ENCODE data around the gene TMEM41B.

The TMEM41B gene

DNA sequence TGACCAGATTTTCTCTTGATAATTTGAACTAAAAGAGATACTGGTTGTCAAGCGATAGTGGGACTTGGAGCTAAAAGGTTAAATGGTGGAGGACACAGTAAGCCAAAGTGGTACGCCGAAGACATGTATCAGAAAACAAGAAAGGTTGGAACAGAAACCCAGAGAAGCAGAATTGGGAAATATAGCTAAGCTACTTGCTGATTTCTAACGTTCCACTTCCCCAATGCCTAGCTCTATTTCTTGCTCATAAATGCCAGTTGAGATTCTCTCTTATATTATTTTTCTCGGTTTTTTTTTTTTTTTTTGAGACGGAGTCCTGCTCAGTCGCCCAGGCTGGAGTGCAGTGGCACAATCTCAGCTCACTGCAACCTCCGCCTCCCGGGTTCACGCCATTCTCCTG lies 12.7 kb downstream of the TMEM41B start:
- Histone ChIP-seq H3K4me1 (ENCODE audit: control insufficient read depth, insufficient read depth, low read length) (no peaks in the 10 kb centered on the region), H3K4me3 (ENCODE audit: low read length) (no peak overlapping the region), H3K4me2 (ENCODE audit: low read length) (no peak overlapping the region), H3K9ac (ENCODE audit: low read depth, low read length) (no peak overlapping the region), H3K27me3 (ENCODE audit: control insufficient read depth, insufficient read depth, low read length) (no peaks in the 10 kb centered on the region), H3K9me3 (replicated peaks; ENCODE audit: low read length) (no peaks in the 10 kb centered on the region), H3K36me3 (ENCODE audit: insufficient read depth, low read length) (no peaks in the 10 kb centered on the region)

DNA sequence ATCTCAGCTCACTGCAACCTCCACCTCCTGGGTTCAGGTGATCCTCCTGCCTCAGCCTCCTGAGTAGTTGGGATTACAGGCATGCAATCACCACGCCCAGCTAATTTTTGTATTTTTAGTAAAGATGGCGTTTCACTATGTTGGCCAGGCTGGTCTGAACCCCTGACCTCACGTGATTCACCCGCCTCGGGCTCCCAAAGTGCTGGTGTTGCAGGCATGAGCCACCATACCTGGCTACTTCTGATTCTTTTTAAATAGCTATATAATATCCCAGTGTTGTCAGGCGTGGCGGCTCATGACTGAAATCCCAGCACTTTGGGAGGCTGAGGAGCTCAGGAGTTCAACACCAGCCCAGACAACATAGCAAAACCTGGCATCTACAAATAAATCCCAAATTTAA lies 20.7 kb downstream of the TMEM41B start:
- no peak overlapping the region for H3K9ac ChIP-seq (ENCODE audit: low read depth, low read length)
- H3K4me1 ChIP-seq (ENCODE audit: control insufficient read depth, insufficient read depth, low read length) = no peaks in the 10 kb centered on the region
- H3K9me3 ChIP-seq (replicated peaks; ENCODE audit: low read length) = no peaks in the 10 kb centered on the region
- H3K27me3 ChIP-seq (ENCODE audit: control insufficient read depth, insufficient read depth, low read length) = no peaks in the 10 kb centered on the region
- no peak overlapping the region for H3K4me3 ChIP-seq (ENCODE audit: low read length)
- H3K4me2 ChIP-seq (ENCODE audit: low read length) = no peak overlapping the region
- H3K36me3 ChIP-seq (ENCODE audit: insufficient read depth, low read length) = peaks cover 23% of the 10 kb centered on the region

DNA sequence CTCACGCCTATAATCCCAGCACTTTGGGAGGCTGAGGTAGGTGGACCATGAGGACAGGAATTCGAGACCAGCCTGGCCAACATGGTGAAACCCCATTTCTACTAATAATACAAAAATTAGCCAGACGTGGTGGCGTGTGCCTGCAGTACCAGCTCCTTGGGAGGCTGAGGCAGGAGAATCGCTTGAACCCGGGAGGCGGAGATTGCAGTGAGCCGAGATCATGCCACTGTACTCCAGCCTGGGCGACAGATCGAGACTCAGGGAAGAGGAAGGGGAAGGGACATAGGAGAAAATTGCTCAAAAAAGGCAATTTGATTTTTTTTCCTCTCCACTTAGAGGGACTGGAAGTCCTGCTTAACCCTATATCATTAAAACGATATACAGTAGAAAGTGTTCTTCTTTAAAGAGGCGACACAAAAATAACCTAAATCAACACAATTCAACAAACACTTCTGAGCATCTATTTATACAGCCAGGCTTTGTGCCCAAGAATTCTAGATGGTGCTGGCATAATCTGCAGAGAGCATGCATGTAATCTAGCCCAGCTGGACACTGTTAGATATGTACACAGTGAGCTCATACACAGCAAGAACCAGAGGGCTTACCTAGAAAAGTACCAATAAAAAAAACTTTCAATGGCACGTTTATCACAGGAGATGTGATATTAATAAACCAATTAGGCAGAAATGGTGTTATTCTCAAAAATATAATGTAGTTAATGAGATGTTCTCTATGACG lies 28.4 kb downstream of the TMEM41B start:
- no peaks in the 10 kb centered on the region for H3K4me1 ChIP-seq (ENCODE audit: control insufficient read depth, insufficient read depth, low read length)
- no peak overlapping the region for H3K4me3 ChIP-seq (ENCODE audit: low read length)
- H3K9me3 ChIP-seq (replicated peaks; ENCODE audit: low read length) = no peaks in the 10 kb centered on the region
- H3K36me3 ChIP-seq (ENCODE audit: insufficient read depth, low read length) = peaks cover 22% of the 10 kb centered on the region
- H3K27me3 ChIP-seq (ENCODE audit: control insufficient read depth, insufficient read depth, low read length) = no peaks in the 10 kb centered on the region
- no peak overlapping the region for H3K9ac ChIP-seq (ENCODE audit: low read depth, low read length)
- H3K4me2 ChIP-seq (ENCODE audit: low read length) = no peak overlapping the region

DNA sequence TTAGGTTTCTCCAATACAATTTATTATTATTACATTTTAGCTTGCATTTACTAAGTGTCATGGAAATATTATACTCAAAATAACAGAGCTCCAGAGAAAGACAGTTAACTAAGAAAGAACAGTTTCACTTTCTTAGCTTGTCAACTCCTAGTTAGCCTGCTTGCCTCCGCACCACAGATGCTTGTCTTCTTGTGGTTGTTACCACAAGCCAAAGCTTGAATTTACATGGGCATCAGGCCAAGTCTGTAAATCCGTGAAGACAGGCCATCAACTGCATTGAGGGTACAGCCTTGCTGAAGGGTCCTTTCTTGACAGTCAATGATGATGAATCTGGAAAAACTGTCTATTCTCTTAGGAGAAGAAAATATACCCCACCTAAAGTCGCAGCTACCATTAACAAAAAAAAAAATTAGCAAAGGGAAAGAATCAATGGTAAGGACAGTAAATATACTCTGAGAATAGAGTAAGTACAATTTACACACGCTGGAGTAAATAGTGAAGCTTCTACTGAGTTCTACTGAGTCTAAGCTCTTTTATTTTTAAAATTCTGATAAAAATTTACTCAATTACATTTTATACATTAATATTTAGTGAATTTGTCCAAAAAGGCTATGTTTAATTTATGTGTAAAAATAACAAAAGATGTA lies 33.6 kb downstream of the TMEM41B start:
- no peak overlapping the region for H3K4me3 ChIP-seq (ENCODE audit: low read length)
- peaks cover 7% of the 10 kb centered on the region for H3K4me1 ChIP-seq (ENCODE audit: control insufficient read depth, insufficient read depth, low read length)
- peak overlapping the region; percentile 25 for H3K4me2 ChIP-seq (ENCODE audit: low read length)
- H3K27me3 ChIP-seq (ENCODE audit: control insufficient read depth, insufficient read depth, low read length) = no peaks in the 10 kb centered on the region
- H3K36me3 ChIP-seq (ENCODE audit: insufficient read depth, low read length) = peaks cover 9% of the 10 kb centered on the region
- H3K9ac ChIP-seq (ENCODE audit: low read depth, low read length) = no peak overlapping the region
- no peaks in the 10 kb centered on the region for H3K9me3 ChIP-seq (replicated peaks; ENCODE audit: low read length)

DNA sequence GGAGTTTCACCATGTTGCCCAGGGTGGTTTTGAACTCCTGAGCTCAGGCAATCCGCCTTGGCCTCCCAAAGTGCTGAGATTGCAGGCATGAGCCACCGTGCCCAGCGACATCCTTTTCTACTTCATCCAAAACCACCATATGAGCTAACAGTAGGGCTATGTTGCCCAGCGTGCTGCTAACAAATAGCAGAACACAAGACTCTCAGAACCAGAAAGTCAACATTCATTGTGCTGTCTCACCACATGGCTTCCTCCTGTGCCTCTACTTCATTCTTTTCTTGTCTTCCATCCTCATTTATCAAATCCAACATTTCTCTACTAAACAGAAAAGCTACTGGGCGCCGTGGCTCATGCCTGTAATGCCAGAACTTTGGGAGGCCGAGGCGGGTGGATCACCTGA lies 37.2 kb downstream of the TMEM41B start:
- Histone ChIP-seq H3K9ac (ENCODE audit: low read depth, low read length) (no peak overlapping the region), H3K4me1 (ENCODE audit: control insufficient read depth, insufficient read depth, low read length) (peaks cover 7% of the 10 kb centered on the region), H3K4me2 (ENCODE audit: low read length) (no peak overlapping the region), H3K27me3 (ENCODE audit: control insufficient read depth, insufficient read depth, low read length) (no peaks in the 10 kb centered on the region), H3K36me3 (ENCODE audit: insufficient read depth, low read length) (peaks cover 9% of the 10 kb centered on the region), H3K4me3 (ENCODE audit: low read length) (no peak overlapping the region), H3K9me3 (replicated peaks; ENCODE audit: low read length) (no peaks in the 10 kb centered on the region)

DNA sequence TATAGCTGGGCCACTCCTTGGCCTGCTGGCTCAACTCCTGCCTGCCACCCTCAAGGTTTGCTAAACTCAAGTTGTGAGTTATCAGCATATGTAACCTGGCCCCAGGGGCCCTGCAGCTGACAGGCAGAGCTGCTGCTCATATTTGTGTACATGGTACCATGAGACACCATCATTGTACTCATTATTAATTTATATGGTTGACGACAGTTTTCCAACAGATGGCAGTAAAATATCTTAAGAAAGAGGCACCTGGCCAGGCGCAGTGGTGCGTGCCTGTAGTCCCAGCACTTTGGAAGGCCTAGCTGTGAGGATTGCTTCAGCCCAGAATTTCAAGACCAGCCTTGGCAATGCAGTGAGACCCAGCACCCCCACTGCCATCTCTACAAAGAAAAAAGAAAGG lies 37.8 kb downstream of the TMEM41B start:
- Histone ChIP-seq H3K27me3 (ENCODE audit: control insufficient read depth, insufficient read depth, low read length) (no peaks in the 10 kb centered on the region), H3K9ac (ENCODE audit: low read depth, low read length) (no peak overlapping the region), H3K4me3 (ENCODE audit: low read length) (no peak overlapping the region), H3K4me1 (ENCODE audit: control insufficient read depth, insufficient read depth, low read length) (peaks cover 7% of the 10 kb centered on the region), H3K9me3 (replicated peaks; ENCODE audit: low read length) (no peaks in the 10 kb centered on the region), H3K36me3 (ENCODE audit: insufficient read depth, low read length) (peaks cover 9% of the 10 kb centered on the region), H3K4me2 (ENCODE audit: low read length) (no peak overlapping the region)

DNA sequence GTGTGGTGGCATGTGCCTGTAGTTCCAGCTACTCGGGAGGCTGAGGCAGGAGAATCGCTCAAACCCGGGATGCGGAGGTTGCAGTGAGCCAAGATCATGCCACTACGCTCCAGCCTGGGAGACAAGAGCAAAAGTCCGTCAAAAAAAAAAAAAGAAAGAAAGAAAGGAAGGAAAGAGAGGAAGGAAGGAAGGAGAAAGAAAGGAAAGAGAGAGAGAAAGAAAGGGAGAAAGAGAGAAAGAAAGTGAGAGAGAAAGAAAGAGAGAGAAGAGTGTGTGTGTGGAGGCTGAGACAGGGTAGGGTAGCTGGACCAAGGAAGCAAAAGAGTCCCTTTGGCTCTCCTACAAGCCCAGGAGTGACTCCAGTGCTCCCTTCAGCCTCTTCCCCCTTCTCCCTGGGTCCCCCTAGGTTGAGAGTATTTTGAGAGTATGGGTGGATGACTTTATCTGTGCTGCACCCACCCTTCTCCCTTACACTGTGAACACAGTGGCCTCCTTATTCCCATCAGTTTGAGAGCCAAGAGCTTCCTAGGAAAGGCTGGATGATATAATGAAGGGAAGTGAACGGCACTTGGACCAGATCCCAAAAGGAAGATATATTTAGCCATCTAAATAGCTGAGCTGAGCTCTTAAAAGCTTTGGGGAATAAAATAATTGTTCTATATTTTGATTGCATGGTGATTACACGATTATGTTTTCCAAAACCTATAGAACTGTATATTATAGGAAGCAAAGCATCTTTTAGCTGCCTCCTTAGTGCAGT lies 39.7 kb downstream of the TMEM41B start:
- peaks cover 3% of the 10 kb centered on the region for H3K36me3 ChIP-seq (ENCODE audit: insufficient read depth, low read length)
- H3K4me3 ChIP-seq (ENCODE audit: low read length) = no peak overlapping the region
- no peaks in the 10 kb centered on the region for H3K27me3 ChIP-seq (ENCODE audit: control insufficient read depth, insufficient read depth, low read length)
- H3K9me3 ChIP-seq (replicated peaks; ENCODE audit: low read length) = no peaks in the 10 kb centered on the region
- no peak overlapping the region for H3K4me2 ChIP-seq (ENCODE audit: low read length)
- no peak overlapping the region for H3K9ac ChIP-seq (ENCODE audit: low read depth, low read length)
- no peaks in the 10 kb centered on the region for H3K4me1 ChIP-seq (ENCODE audit: control insufficient read depth, insufficient read depth, low read length)

DNA sequence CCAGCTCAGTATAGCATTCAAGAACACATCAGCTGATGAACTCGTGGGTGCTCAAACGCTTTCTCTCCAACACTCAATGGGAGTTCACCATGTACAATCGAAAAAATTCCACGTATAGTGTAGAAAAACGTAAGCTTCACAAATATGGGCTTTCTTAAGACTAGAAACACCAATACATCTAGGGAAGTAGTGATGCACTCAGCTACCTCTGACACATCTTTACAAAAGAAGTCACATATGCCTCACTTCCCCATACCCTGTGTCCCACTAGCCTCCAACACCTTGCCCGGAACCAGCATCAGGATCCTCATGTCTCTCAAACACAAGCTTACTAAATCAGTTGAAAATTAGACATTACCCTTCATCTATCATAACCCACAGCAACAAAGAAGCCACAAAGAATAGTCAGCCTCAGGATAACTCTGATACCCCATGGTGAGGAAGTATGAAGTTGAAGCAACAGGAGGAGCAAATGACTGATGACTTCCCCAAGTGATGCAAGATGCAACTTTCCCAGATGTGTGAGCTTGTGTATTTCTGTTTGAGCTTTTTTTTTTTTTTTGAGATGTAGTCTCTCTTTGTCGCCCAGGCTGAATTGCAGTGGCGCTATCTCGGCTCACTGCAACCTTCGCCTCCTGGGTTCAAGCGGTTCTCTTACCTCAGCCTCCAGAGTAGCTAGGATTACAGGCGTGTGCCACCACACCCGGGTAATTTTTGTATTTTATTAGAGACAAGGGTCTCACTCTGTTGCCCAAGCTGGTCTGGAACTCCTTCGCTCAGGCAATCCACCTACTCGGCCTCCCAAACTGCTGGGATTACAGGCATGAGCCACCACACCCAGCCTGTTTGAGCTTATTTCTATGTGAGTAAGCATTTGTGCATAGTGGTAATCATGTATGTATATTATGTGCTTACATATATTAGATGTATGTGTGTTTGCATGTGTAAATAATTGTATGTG lies 40.7 kb downstream of the TMEM41B start:
- Histone ChIP-seq H3K4me3 (ENCODE audit: low read length) (no peak overlapping the region), H3K4me2 (ENCODE audit: low read length) (no peak overlapping the region), H3K27me3 (ENCODE audit: control insufficient read depth, insufficient read depth, low read length) (no peaks in the 10 kb centered on the region), H3K9me3 (replicated peaks; ENCODE audit: low read length) (no peaks in the 10 kb centered on the region), H3K4me1 (ENCODE audit: control insufficient read depth, insufficient read depth, low read length) (no peaks in the 10 kb centered on the region), H3K9ac (ENCODE audit: low read depth, low read length) (no peak overlapping the region), H3K36me3 (ENCODE audit: insufficient read depth, low read length) (peaks cover 3% of the 10 kb centered on the region)

DNA sequence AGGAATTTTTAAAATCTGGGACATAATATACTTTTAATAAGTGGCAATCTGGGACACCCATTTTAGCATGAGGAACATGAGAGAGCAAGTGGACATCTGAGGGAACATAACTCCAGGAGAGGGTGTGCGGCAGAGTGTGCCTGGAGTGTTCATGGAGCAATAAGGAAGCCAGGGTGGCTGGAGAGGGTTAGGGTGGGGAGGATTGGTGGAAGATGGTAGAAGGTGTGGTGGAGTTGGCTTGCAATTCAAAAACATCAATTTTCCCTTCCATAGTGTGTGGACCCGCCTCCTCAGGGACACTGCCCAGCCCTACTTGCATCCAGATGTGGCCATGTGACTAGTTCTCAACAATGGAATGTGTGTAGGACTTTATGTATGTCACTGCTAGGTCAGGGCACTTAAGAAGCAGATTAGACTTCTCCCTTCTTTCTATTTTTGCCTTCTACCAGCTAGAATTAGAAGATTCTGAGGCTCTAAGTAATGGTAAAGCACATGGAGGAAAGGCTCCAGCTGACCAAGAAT lies 44.8 kb downstream of the TMEM41B start:
- H3K4me1 ChIP-seq (ENCODE audit: control insufficient read depth, insufficient read depth, low read length) = peaks cover 6% of the 10 kb centered on the region
- no peak overlapping the region for H3K4me3 ChIP-seq (ENCODE audit: low read length)
- H3K9me3 ChIP-seq (replicated peaks; ENCODE audit: low read length) = no peaks in the 10 kb centered on the region
- H3K9ac ChIP-seq (ENCODE audit: low read depth, low read length) = no peak overlapping the region
- no peak overlapping the region for H3K4me2 ChIP-seq (ENCODE audit: low read length)
- no peaks in the 10 kb centered on the region for H3K27me3 ChIP-seq (ENCODE audit: control insufficient read depth, insufficient read depth, low read length)
- H3K36me3 ChIP-seq (ENCODE audit: insufficient read depth, low read length) = no peaks in the 10 kb centered on the region

DNA sequence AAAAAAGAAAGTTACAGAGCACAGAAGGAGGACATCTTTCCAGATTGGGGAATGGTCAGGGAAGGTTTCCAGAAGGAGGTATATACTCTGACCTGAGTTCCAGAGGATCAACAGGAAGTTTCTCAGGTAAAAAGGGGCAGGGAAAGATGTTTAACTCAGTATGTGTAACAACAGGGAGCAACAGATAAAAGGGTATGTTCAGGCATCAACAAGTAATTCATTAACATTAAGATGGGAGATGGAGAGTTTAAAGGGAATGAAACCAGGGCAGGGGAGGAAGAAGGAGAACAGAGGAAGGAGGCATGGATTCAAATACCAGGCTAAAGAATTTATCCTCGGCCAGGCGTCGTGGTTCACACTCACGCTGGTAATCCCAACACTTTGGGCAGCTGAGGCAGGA lies 46.7 kb downstream of the TMEM41B start:
- H3K4me2 ChIP-seq (ENCODE audit: low read length) = no peak overlapping the region
- H3K9ac ChIP-seq (ENCODE audit: low read depth, low read length) = no peak overlapping the region
- no peaks in the 10 kb centered on the region for H3K36me3 ChIP-seq (ENCODE audit: insufficient read depth, low read length)
- H3K4me1 ChIP-seq (ENCODE audit: control insufficient read depth, insufficient read depth, low read length) = peaks cover 6% of the 10 kb centered on the region
- H3K9me3 ChIP-seq (replicated peaks; ENCODE audit: low read length) = no peaks in the 10 kb centered on the region
- H3K4me3 ChIP-seq (ENCODE audit: low read length) = no peak overlapping the region
- no peaks in the 10 kb centered on the region for H3K27me3 ChIP-seq (ENCODE audit: control insufficient read depth, insufficient read depth, low read length)

DNA sequence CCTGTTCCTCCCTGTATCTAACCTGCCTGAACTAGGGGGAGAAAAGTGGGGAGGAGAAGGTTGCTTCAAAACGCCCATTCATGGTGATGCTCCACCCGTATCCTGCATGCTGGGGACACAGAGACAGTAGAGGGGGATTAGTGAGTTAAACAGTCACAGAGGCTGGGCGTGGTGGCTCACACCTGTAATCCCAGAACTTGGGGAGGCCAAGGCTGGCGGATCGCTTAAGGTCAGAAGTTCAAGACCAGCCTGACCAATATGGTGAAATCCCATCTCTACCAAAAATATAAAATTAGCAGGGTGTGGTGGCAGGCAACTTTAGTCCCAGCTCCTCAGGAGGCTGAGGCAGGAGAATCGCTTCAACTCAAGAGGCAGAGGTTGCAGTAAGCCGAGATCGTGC lies 47.5 kb downstream of the TMEM41B start:
- Histone ChIP-seq H3K9me3 (replicated peaks; ENCODE audit: low read length) (no peaks in the 10 kb centered on the region), H3K27me3 (ENCODE audit: control insufficient read depth, insufficient read depth, low read length) (no peaks in the 10 kb centered on the region), H3K4me1 (ENCODE audit: control insufficient read depth, insufficient read depth, low read length) (peaks cover 6% of the 10 kb centered on the region), H3K4me2 (ENCODE audit: low read length) (no peak overlapping the region), H3K4me3 (ENCODE audit: low read length) (no peak overlapping the region), H3K9ac (ENCODE audit: low read depth, low read length) (no peak overlapping the region), H3K36me3 (ENCODE audit: insufficient read depth, low read length) (no peaks in the 10 kb centered on the region)
